NCI-H2227 treated with DMSO at 0.1 percent for 48 hours (cell line): ENCODE data around the gene STRADA.

Source experiments
- DNase-seq: peaks from one replicate; lab custom pipeline; 2025; lab: John Stamatoyannopoulos, UW

Gene STRADA

GRCh38 chr17:63741408-63742173, at the start of gene STRADA:
Gene STRADA, minus strand, starts transcription at chr17:63741799. Its CDS starts 13,430 bp downstream, at chr17:63728369.
- DNase-seq = peak; percentile 98

- DNase-seq = no peak
Measured at GRCh38 chr17:63790057-63790456, 48.5 kb upstream of the STRADA start.

- no peak for DNase-seq
Measured at GRCh38 chr17:63786971-63787711, 45.5 kb upstream of the STRADA start.

GRCh38 chr17:63786117-63786516, 44.5 kb upstream of the STRADA start:
- no peak for DNase-seq

GRCh38 chr17:63785556-63785955, 44.0 kb upstream of the STRADA start:
- no peak for DNase-seq

- DNase-seq = no peak
Measured at GRCh38 chr17:63783522-63783921, 41.9 kb upstream of the STRADA start.

- DNase-seq = no peak
Measured at GRCh38 chr17:63780928-63781327, 39.3 kb upstream of the STRADA start.

GRCh38 chr17:63780507-63780906, 38.9 kb upstream of the STRADA start:
- no peak for DNase-seq

GRCh38 chr17:63775420-63775819, 33.8 kb upstream of the STRADA start:
- no peak for DNase-seq

- no peak for DNase-seq
Measured at GRCh38 chr17:63774969-63775265, 33.3 kb upstream of the STRADA start.

GRCh38 chr17:63774141-63774968, 32.8 kb upstream of the STRADA start, which contains the start of gene DDX42:
Gene DDX42, plus strand, starts transcription at chr17:63774170. Its CDS starts 12,880 bp downstream, at chr17:63787050.
- DNase-seq = peak; percentile 71

GRCh38 chr17:63773272-63774140, 31.9 kb upstream of the STRADA start, which contains the start of gene CCDC47:
Gene CCDC47, minus strand, starts transcription at chr17:63773597. Its CDS starts 7,422 bp downstream, at chr17:63766175.
- DNase-seq = peak; percentile 99

- no peak for DNase-seq
Measured at GRCh38 chr17:63772801-63773271, 31.2 kb upstream of the STRADA start.

- no peak for DNase-seq
Measured at GRCh38 chr17:63768433-63768832, 26.8 kb upstream of the STRADA start.

- no peak for DNase-seq
Measured at GRCh38 chr17:63766754-63767153, 25.2 kb upstream of the STRADA start.

GRCh38 chr17:63764716-63765115, 23.1 kb upstream of the STRADA start:
- no peak for DNase-seq

- no peak for DNase-seq
Measured at GRCh38 chr17:63762161-63763078, 20.8 kb upstream of the STRADA start.

- no peak for DNase-seq
Measured at GRCh38 chr17:63760771-63761539, 19.4 kb upstream of the STRADA start.

GRCh38 chr17:63758428-63758827, 16.8 kb upstream of the STRADA start:
- no peak for DNase-seq
